IPS-18c (cell line): Measurements from ENCODE around the gene ATP13A4.

Experiments
- H3K4me3 ChIP-seq: 2 replicates; pipeline ENCODE4 v1.7.0; 2013; ENCODE audit warnings: low read depth, mild to moderate bottlenecking, low read length, moderate library complexity; ENCODE audit not compliant: insufficient read depth
- H3K9me3 ChIP-seq: one replicate; pipeline ENCODE4 v1.6.1; 2013; ENCODE audit warnings: mild to moderate bottlenecking, low read length, moderate library complexity; ENCODE audit not compliant: control insufficient read depth, insufficient read depth

The ATP13A4 gene

GRCh38 chr3:193465992-193466608, 88.6 kb downstream of the ATP13A4 start:
- H3K9me3 ChIP-seq = no peaks in the 10 kb centered on the region
- H3K4me3 ChIP-seq = no peak overlapping the region

- H3K4me3 ChIP-seq = no peak overlapping the region
- H3K9me3 ChIP-seq = no peaks in the 10 kb centered on the region
These were observed 89.8 kb downstream of the ATP13A4 start for GRCh38 chr3:193464889-193465288.

GRCh38 chr3:193457526-193457925, 97.2 kb downstream of the ATP13A4 start:
- Histone ChIP-seq H3K4me3 (no peak overlapping the region), H3K9me3 (no peaks in the 10 kb centered on the region)

GRCh38 chr3:193452338-193452737, 102.4 kb downstream of the ATP13A4 start:
- Histone ChIP-seq H3K9me3 (no peaks in the 10 kb centered on the region), H3K4me3 (no peak overlapping the region)

GRCh38 chr3:193451902-193452301, 102.8 kb downstream of the ATP13A4 start:
- H3K4me3 ChIP-seq = no peak overlapping the region

GRCh38 chr3:193446965-193447602, 107.6 kb downstream of the ATP13A4 start:
- H3K9me3 ChIP-seq = no peaks in the 10 kb centered on the region
- H3K4me3 ChIP-seq = no peak overlapping the region

More at GRCh38 chr3:193451902-193452301, 102.8 kb downstream of the ATP13A4 start:
- H3K9me3 ChIP-seq = no peaks in the 10 kb centered on the region

GRCh38 chr3:193439423-193439822, 115.3 kb downstream of the ATP13A4 start:
- no peaks in the 10 kb centered on the region for H3K9me3 ChIP-seq
- no peak overlapping the region for H3K4me3 ChIP-seq

GRCh38 chr3:193418576-193419373, 135.9 kb downstream of the ATP13A4 start:
- Histone ChIP-seq H3K9me3 (no peaks in the 10 kb centered on the region), H3K4me3 (no peak overlapping the region)

- Histone ChIP-seq H3K4me3 (no peak overlapping the region), H3K9me3 (no peaks in the 10 kb centered on the region)
These were observed 138.1 kb downstream of the ATP13A4 start for GRCh38 chr3:193416629-193417028.

GRCh38 chr3:193407688-193408087, 147.0 kb downstream of the ATP13A4 start:
- H3K4me3 ChIP-seq = no peak overlapping the region
- no peaks in the 10 kb centered on the region for H3K9me3 ChIP-seq

GRCh38 chr3:193407112-193407511, 147.6 kb downstream of the ATP13A4 start:
- Histone ChIP-seq H3K4me3 (no peak overlapping the region), H3K9me3 (no peaks in the 10 kb centered on the region)

GRCh38 chr3:193403307-193403706, 151.4 kb downstream of the ATP13A4 start:
- H3K4me3 ChIP-seq = no peak overlapping the region
- no peaks in the 10 kb centered on the region for H3K9me3 ChIP-seq

GRCh38 chr3:193400304-193400703, 154.4 kb downstream of the ATP13A4 start:
- Histone ChIP-seq H3K4me3 (no peak overlapping the region), H3K9me3 (no peaks in the 10 kb centered on the region)

- H3K9me3 ChIP-seq = peaks cover 2% of the 10 kb centered on the region
- no peak overlapping the region for H3K4me3 ChIP-seq
These were observed 158.0 kb downstream of the ATP13A4 start for GRCh38 chr3:193396451-193397244.

GRCh38 chr3:193391902-193392301, 162.8 kb downstream of the ATP13A4 start:
- no peak overlapping the region for H3K4me3 ChIP-seq
- peaks cover 2% of the 10 kb centered on the region for H3K9me3 ChIP-seq

- H3K9me3 ChIP-seq = no peaks in the 10 kb centered on the region
- no peak overlapping the region for H3K4me3 ChIP-seq
These were observed 165.4 kb downstream of the ATP13A4 start for GRCh38 chr3:193389335-193389734.

GRCh38 chr3:193388361-193388760, 166.3 kb downstream of the ATP13A4 start:
- Histone ChIP-seq H3K9me3 (no peaks in the 10 kb centered on the region), H3K4me3 (no peak overlapping the region)
